ENCODE results near the gene INPP5D.

- TF ChIP-seq CTCF (IDR thresholded peaks at IDR 0.05; ENCODE audit: control extremely low read depth in 1 of 3, insufficient read depth in 1 of 3, low read depth in 1 of 3, low read length in 3 of 3) (no peak), KDM5A (IDR thresholded peaks at IDR 0.05; ENCODE audit: low read length) (no peak), TAF7 (optimal IDR thresholded peaks at IDR 0.05; ENCODE audit: borderline replicate concordance, low read depth, low read length) (no peak), RFX5 (IDR thresholded peaks at IDR 0.05; ENCODE audit: borderline replicate concordance, low read depth, low read length) (no peak), POLR2AphosphoS5 (IDR thresholded peaks at IDR 0.05; ENCODE audit: low read depth, low read length) (no peak), POLR2A (IDR thresholded peaks at IDR 0.05; ENCODE audit: control extremely low read depth in 1 of 2, low read depth in 2 of 2, low read length in 2 of 2) (no peak), KDM1A (IDR thresholded peaks at IDR 0.05; ENCODE audit: borderline replicate concordance, low read length) (no peak), EZH2 (IDR thresholded peaks at IDR 0.05; ENCODE audit: low read depth, low read length, severe bottlenecking) (no peak), SUZ12 (IDR thresholded peaks at IDR 0.05; ENCODE audit: low read length) (no peak)
Observed at GRCh38 chr2:233241803-233242202, 181.7 kb downstream of the INPP5D start.

All from H1 (cell line).